GM21423 (cell line): ENCODE results near the gene DIP2B.
"Not testable (repeated sequence)": the region's sequence is repeated elsewhere in the genome, so short reads cannot be mapped to it uniquely, and the experiment has no call there.

Experiments
- ATAC-seq: cut with Tn5 transposase; IDR thresholded peaks from one replicate; pipeline ENCODE4 v1.9.1; 2021; ENCODE audit warnings: mild to moderate bottlenecking, moderate library complexity; ENCODE audit not compliant: unreplicated experiment

DIP2B gene

GRCh38 chr12:50662116-50662510 is 157.3 kb downstream of the DIP2B start:
- ATAC-seq: no peak

- no peak for ATAC-seq
These were observed 160.4 kb downstream of the DIP2B start for GRCh38 chr12:50665170-50665569.

GRCh38 chr12:50665609-50666008 is 160.8 kb downstream of the DIP2B start:
- no peak for ATAC-seq

GRCh38 chr12:50666023-50666422 is 161.2 kb downstream of the DIP2B start:
- no peak for ATAC-seq

GRCh38 chr12:50672158-50672557 is 167.4 kb downstream of the DIP2B start:
- no peak for ATAC-seq

- no peak for ATAC-seq
These were observed 172.0 kb downstream of the DIP2B start for GRCh38 chr12:50676756-50677155.

GRCh38 chr12:50677858-50678257 is 173.1 kb downstream of the DIP2B start:
- no peak for ATAC-seq

- no peak for ATAC-seq
These were observed 174.0 kb downstream of the DIP2B start for GRCh38 chr12:50678650-50679365.

GRCh38 chr12:50679612-50680011 is 174.8 kb downstream of the DIP2B start:
- ATAC-seq: no peak

GRCh38 chr12:50681064-50681463 is 176.3 kb downstream of the DIP2B start:
- ATAC-seq: not testable (repeated sequence)

GRCh38 chr12:50685641-50686040 is 180.9 kb downstream of the DIP2B start:
- ATAC-seq: no peak

- ATAC-seq: no peak
These were observed 181.6 kb downstream of the DIP2B start for GRCh38 chr12:50686406-50686805.

GRCh38 chr12:50686976-50687375 is 182.2 kb downstream of the DIP2B start:
- no peak for ATAC-seq

GRCh38 chr12:50689437-50689836 is 184.7 kb downstream of the DIP2B start:
- no peak for ATAC-seq

- ATAC-seq: no peak
These were observed 186.1 kb downstream of the DIP2B start for GRCh38 chr12:50690925-50691324.

GRCh38 chr12:50695961-50696360 is 191.2 kb downstream of the DIP2B start:
- ATAC-seq: no peak

GRCh38 chr12:50696931-50697330 is 192.1 kb downstream of the DIP2B start:
- ATAC-seq: no peak

GRCh38 chr12:50699154-50699553 is 194.4 kb downstream of the DIP2B start:
- no peak for ATAC-seq

GRCh38 chr12:50699940-50700339 is 195.2 kb downstream of the DIP2B start:
- no peak for ATAC-seq

GRCh38 chr12:50706606-50707005 is 201.8 kb downstream of the DIP2B start:
- ATAC-seq: no peak

- no peak for ATAC-seq
These were observed 202.6 kb downstream of the DIP2B start for GRCh38 chr12:50707396-50707795.

GRCh38 chr12:50708631-50709030 is 203.8 kb downstream of the DIP2B start:
- no peak for ATAC-seq

GRCh38 chr12:50711121-50711520 is 206.3 kb downstream of the DIP2B start:
- ATAC-seq: no peak
